Measurements from ENCODE around the gene CDK19.
A peak's percentile ranks its signal among the peaks of the same experiment; 100 is the strongest.

Gene CDK19

DNA sequence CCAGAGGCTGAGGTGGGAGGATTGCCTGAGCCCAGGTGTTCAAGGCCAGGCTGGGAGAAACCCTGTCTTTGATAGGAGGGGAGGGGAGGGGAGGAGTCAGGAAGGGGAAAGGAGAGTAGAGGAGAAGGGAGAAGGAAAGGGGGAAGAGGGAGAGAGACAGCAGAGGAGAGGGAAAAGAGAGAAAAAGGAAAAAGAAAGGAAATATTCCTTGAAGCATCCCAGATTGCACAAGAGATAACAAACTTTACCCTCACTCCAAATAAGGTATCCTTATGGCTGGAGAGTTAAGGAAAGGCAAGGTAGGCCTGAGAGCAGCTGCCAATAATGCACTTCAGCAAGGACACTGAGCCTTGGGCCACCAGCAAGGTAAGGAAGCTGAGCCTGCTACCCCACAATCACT is 172.6 kb downstream of the CDK19 start:
- Histone ChIP-seq H3K79me2 (no peaks in the 10 kb centered on the region), H3K9me3 (ENCODE audit: control insufficient read depth, low read length) (no peaks in the 10 kb centered on the region)
- TF ChIP-seq, protein P1, sequence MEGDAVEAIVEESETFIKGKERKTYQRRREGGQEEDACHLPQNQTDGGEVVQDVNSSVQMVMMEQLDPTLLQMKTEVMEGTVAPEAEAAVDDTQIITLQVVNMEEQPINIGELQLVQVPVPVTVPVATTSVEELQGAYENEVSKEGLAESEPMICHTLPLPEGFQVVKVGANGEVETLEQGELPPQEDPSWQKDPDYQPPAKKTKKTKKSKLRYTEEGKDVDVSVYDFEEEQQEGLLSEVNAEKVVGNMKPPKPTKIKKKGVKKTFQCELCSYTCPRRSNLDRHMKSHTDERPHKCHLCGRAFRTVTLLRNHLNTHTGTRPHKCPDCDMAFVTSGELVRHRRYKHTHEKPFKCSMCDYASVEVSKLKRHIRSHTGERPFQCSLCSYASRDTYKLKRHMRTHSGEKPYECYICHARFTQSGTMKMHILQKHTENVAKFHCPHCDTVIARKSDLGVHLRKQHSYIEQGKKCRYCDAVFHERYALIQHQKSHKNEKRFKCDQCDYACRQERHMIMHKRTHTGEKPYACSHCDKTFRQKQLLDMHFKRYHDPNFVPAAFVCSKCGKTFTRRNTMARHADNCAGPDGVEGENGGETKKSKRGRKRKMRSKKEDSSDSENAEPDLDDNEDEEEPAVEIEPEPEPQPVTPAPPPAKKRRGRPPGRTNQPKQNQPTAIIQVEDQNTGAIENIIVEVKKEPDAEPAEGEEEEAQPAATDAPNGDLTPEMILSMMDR (IDR thresholded peaks at IDR 0.05): no peak

DNA sequence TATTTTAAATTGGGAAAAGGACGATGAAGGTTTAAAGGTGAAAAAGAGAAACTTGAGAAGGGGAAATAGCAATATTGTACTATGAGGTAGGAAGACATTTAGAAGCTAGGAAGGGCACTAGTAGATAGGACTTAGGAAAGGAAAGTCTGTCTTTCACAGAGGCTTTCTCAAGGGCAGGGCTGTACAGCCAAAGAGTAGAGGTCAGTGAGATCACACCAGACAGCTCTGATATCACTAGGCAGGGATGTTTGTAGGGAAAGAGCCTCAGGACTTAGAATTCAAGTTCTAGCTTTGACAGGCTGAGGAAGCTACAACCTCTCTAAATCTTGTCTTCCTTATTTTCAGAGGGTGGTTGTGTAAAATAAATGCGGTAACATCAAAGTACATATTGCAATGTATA is 178.5 kb downstream of the CDK19 start:
- TF ChIP-seq, protein P1 (IDR thresholded peaks at IDR 0.05): no peak
- Histone ChIP-seq H3K27me3 (ENCODE audit: control insufficient read depth, insufficient read depth, low read length) (no peaks in the 10 kb centered on the region), H3K4me3 (ENCODE audit: low read depth, low read length) (no peak overlapping the region), H3K4me1 (no peaks in the 10 kb centered on the region), H2AFZ (no peak overlapping the region), H3K36me3 (ENCODE audit: control insufficient read depth, insufficient read depth, low read length) (no peaks in the 10 kb centered on the region), H3K79me2 (no peaks in the 10 kb centered on the region), H3K9ac (no peak overlapping the region), H3K4me2 (ENCODE audit: low read length) (no peak overlapping the region), H3K9me3 (ENCODE audit: control insufficient read depth, low read length) (no peaks in the 10 kb centered on the region), H3K27ac (no peak overlapping the region)

More for the DNA sequence above, 172.6 kb downstream of the CDK19 start:
- peak overlapping the region; percentile 52 for H3K4me2 ChIP-seq (ENCODE audit: low read length)
- H3K36me3 ChIP-seq (ENCODE audit: control insufficient read depth, insufficient read depth, low read length): no peaks in the 10 kb centered on the region
- no peak overlapping the region for H3K4me3 ChIP-seq (ENCODE audit: low read depth, low read length)
- H3K27me3 ChIP-seq (ENCODE audit: control insufficient read depth, insufficient read depth, low read length): no peaks in the 10 kb centered on the region
- H3K4me1 ChIP-seq: peaks cover 4% of the 10 kb centered on the region
- no peak overlapping the region for H3K27ac ChIP-seq
- no peak overlapping the region for H3K9ac ChIP-seq
- no peak overlapping the region for H2AFZ ChIP-seq

DNA sequence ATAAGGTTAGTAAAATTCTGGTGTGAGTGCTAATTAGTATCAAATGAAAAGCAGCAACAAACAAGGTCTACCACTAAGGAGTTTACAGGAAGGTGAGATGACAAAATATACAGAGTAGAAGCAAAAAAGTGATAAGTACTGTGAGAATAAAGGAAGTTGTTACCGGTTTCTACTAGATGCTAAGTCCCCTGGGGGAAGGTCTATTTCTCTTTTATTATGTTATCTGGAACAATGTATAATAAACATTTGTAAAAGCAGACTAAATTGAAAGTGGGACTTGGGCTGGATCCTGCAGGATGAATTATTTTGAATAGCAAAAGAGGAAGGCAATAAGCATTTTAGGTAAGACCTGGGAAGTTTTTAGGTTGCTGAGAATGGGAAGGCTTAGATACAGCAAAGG is 180.2 kb downstream of the CDK19 start:
- H3K27ac ChIP-seq: no peak overlapping the region

DNA sequence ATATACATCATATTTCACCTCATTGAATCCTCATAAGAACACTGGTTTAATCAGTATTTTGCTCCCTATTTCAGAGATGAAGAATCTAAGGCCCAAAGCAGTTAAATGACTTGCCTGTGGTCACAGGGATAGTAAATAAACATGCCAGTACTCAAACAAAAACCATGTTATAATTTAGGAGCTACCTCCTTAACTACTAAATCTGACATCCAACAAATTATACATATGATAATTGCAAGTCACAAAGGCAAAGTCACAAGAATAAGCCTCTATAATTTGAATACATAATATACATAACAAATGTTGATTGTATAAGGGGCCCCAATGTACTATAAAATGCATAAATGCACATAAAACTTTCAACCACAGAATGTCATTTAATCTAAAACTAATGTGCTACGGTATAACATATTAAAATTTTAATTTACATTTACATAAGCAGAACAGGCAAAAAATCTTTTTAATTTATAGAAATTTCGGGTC is 181.5 kb downstream of the CDK19 start:
- Histone ChIP-seq H3K9me3 (ENCODE audit: control insufficient read depth, low read length) (no peaks in the 10 kb centered on the region), H3K79me2 (no peaks in the 10 kb centered on the region), H3K9ac (no peak overlapping the region), H2AFZ (no peak overlapping the region), H3K4me1 (no peaks in the 10 kb centered on the region), H3K27ac (no peak overlapping the region), H3K36me3 (ENCODE audit: control insufficient read depth, insufficient read depth, low read length) (no peaks in the 10 kb centered on the region), H3K27me3 (ENCODE audit: control insufficient read depth, insufficient read depth, low read length) (no peaks in the 10 kb centered on the region), H3K4me3 (ENCODE audit: low read depth, low read length) (no peak overlapping the region), H3K4me2 (ENCODE audit: low read length) (no peak overlapping the region)
- TF ChIP-seq, protein P1 (IDR thresholded peaks at IDR 0.05): no peak

More for the DNA sequence above, 180.2 kb downstream of the CDK19 start:
- Histone ChIP-seq H2AFZ (no peak overlapping the region), H3K4me2 (ENCODE audit: low read length) (no peak overlapping the region), H3K4me1 (no peaks in the 10 kb centered on the region), H3K36me3 (ENCODE audit: control insufficient read depth, insufficient read depth, low read length) (no peaks in the 10 kb centered on the region), H3K27me3 (ENCODE audit: control insufficient read depth, insufficient read depth, low read length) (no peaks in the 10 kb centered on the region), H3K4me3 (ENCODE audit: low read depth, low read length) (no peak overlapping the region), H3K79me2 (no peaks in the 10 kb centered on the region), H3K9me3 (ENCODE audit: control insufficient read depth, low read length) (no peaks in the 10 kb centered on the region), H3K9ac (no peak overlapping the region)
- TF ChIP-seq, protein P1 (IDR thresholded peaks at IDR 0.05): no peak

DNA sequence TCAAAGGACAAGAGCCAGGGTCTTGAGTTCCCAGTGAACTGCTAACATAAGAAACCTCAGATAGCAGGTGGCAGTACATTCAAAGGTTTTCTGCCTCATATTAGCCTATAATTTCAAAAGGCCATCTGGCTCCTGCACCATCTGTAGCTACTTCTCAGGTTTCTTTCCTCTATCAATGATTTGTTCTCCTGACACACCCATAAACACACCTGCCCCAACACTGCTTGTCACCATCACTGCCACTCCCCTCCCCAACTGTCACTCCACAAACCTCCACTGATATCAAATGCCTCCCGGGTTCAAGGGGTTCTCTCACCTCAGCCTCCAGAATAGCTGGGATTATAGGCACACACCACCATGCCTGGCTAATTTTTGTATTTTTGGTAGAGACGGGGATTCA is 186.1 kb downstream of the CDK19 start:
- Histone ChIP-seq H3K4me3 (ENCODE audit: low read depth, low read length) (no peak overlapping the region), H3K4me1 (no peaks in the 10 kb centered on the region), H3K9ac (no peak overlapping the region), H2AFZ (no peak overlapping the region), H3K36me3 (ENCODE audit: control insufficient read depth, insufficient read depth, low read length) (no peaks in the 10 kb centered on the region), H3K27me3 (ENCODE audit: control insufficient read depth, insufficient read depth, low read length) (no peaks in the 10 kb centered on the region), H3K9me3 (ENCODE audit: control insufficient read depth, low read length) (no peaks in the 10 kb centered on the region), H3K4me2 (ENCODE audit: low read length) (no peak overlapping the region), H3K27ac (no peak overlapping the region), H3K79me2 (no peaks in the 10 kb centered on the region)
- TF ChIP-seq, protein P1 (IDR thresholded peaks at IDR 0.05): no peak
